ENCODE measurements around the gene CHRND.

DNA sequence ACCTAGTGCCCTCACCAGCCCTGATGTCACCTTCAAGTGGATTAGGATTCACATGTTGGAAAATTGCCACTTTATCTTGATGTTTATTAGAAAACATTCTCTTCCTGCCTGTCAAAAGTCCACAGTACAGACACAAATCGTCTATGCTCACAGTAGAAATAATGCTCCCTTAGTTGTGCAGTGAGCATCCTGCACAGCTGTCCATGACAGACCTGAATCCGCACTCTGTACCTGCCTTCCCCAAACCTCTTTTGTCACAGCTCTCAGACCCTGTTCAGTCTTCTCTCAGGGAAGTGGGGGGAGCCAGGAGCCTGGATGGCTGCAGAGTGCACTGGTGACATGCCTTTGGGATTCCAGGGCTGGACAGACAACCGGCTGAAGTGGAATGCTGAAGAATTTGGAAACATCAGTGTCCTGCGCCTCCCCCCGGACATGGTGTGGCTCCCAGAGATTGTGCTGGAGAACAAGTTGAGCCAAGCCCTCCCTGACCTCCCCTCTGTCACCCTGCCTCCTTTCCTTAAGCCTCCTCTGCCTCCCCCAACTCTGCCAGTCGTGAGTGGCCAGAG, 2.0 kb downstream of the CHRND start:
- TF ChIP-seq REST (IDR thresholded peaks at IDR 0.05; ENCODE audit: unreplicated experiment) (no peak), CTCF (conservative IDR thresholded peaks at IDR 0.05; ENCODE audit: low read depth in 2 of 2) (no peak), POLR2AphosphoS5 (IDR thresholded peaks at IDR 0.05; ENCODE audit: low read depth) (no peak)

Measured in GM23338 (cell line).